Myometrial cell (primary cell): ENCODE data around the gene TCF7L2. TPM values are rescaled to one million over a fixed set of nuclear protein-coding genes. Genes with fewer than 3 reads are reported as not detected.

Experiments used
- total RNA-seq: library from RNA; depleted of rRNA; stranded (reverse); fragments of >200 nt; gene quantifications from 2 replicates; pipeline ENCODE4 v1.2.3, GENCODE V29; 2015

The TCF7L2 gene
- 2.5 and 4.9 TPM in 2 replicates for total RNA-seq

DNA sequence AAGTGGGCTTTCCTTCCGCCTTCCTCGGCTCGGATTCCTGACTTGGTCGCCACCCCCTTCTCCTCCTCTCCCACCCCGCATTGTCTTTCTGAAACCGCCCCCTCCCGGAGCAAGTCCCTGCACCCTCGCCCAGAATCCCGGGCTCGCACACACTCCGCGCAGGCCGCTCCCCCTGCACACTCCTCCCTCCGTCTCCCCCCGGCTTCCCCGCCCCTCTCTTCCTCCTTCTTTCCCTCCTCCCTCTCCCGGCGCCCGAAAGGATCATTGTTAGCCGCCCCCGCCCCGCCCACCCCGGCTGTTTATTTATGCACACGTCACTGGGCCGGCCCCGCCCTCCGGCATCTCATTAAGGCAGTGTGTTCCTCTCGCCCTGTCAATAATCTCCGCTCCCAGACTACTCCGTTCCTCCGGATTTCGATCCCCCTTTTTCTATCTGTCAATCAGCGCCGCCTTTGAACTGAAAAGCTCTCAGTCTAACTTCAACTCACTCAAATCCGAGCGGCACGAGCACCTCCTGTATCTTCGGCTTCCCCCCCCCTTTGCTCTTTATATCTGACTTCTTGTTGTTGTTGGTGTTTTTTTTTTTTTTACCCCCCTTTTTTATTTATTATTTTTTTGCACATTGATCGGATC is at the start of gene TCF7L2:
TSS of gene TCF7L2 (plus strand) at position 373 of the 633 bp plus-strand sequence. CDS start 510 bp downstream, outside the sequence.

